Esophagus squamous epithelium (tissue), 5 donors: Measurements from ENCODE around the gene BABAM2. TPM values are rescaled to one million over a fixed set of nuclear protein-coding genes. Genes with fewer than 3 reads are reported as not detected.

Experiments
- DNase-seq: peaks from one replicate; lab custom pipeline; 2025; lab: John Stamatoyannopoulos, UW
- H3K27ac ChIP-seq, 4 donors: fragments of 200-600 bp; sonication (generic); one replicate each; pipeline ENCODE4 v1.5.1; 2016 to 2019; ENCODE audit warnings: mild to moderate bottlenecking in 1 of 4
- H3K27me3 ChIP-seq, 4 donors: fragments of 200-600 bp; sonication (generic); 1 replicate in 3 of 4; 2 replicates in 1 of 4; pipeline versions ENCODE4 v1.5.1 to v1.6.0; 2017 to 2021; ENCODE audit warnings: antibody characterized with exemption in 1 of 4
- H3K36me3 ChIP-seq, 3 donors: fragments of 200-600 bp; sonication (generic); one replicate each; pipeline ENCODE4 v1.5.1; 2016 to 2019
- H3K4me1 ChIP-seq, 3 donors: fragments of 200-600 bp; sonication (generic); one replicate each; pipeline ENCODE4 v1.5.1; 2017 to 2019
- H3K4me3 ChIP-seq, 4 donors: fragments of 200-600 bp; sonication (generic); 1 replicate in 3 of 4; 2 replicates in 1 of 4; pipeline ENCODE4 v1.5.1; 2016 to 2019; ENCODE audit warnings: mild to moderate bottlenecking in 2 of 4, moderate library complexity in 1 of 4
- H3K9me3 ChIP-seq, 3 donors: fragments of 200-600 bp; sonication (generic); one replicate each; pipeline ENCODE4 v1.5.1; 2016 to 2019
- POLR2A ChIP-seq, 4 donors: fragments of 450-650 bp; IDR thresholded peaks; one replicate each; pipeline ENCODE4 v1.6.1; 2017; ENCODE audit warnings: antibody characterized with exemption in 4 of 4, mild to moderate bottlenecking in 4 of 4, moderate library complexity in 3 of 4
- WGBS, 2 donors: methylation state at CpG; one replicate each; pipeline ENCODE4 v1.1.5; 2018; 5-methylcytosine and 5-hydroxymethylcytosine counted together
- intact Hi-C: fragments of 100-400 bp; cut with DNase I; formaldehyde crosslinking; loops from one replicate; pipeline ENCODE4 v1.15.0; 2022
- total RNA-seq, 4 donors: library from RNA; depleted of rRNA; stranded (reverse); fragments of >200 nt; gene quantifications; one replicate each; pipeline ENCODE4 v1.1.0, GENCODE V29; 2016
- TF ChIP-seq, protein P1 (sequence below), 6 experiments: fragments of 450-650 bp in 4 of 6; fragments of 200-600 bp in 2 of 6; sonication (generic) in 2 of 6; IDR thresholded peaks; one replicate each; pipeline ENCODE4 v1.5.1; 2016 to 2019; ENCODE audit warnings: antibody characterized with exemption in 6 of 6, mild to moderate bottlenecking in 4 of 6, moderate library complexity in 4 of 6
- donor health status: DM: yes; HTN: yes; CAD: no.

The BABAM2 gene
- total RNA-seq, 4 donors from 2014 or later = 16.6 to 28.3 (median 24.3) TPM

DNA sequence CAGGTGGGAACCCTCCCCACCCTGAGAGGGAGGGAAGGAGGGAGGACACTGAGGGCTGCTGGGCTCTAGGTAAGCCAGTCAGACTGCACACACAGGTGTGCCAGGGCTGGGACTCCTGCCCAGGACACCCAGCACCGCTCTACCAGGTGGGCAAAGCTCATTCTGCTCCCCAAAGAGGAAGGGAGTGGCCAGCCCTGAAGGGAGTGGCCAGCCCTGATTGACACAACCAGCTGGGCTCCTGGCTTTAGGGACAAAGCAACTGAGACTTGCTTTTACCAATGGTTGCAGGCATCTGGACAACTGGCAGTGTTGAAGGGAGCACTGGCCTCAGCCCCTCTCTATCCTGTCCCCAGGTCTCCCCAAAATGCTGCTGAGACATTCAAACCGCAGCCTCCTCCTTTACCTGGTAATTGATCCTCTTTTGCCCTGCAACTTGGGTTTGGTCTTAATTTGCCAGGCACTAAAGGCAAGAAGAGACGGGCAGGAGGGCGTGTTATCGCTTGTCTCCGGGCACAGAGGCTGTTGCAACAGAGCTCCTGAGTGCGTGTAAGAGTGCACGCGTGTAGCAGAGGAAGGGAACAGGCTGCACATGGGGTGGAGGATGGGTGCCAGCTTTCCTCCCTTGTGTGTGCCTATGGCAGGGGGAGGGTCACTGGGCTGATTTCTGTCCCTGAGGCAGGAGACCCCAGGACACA is 487.6 kb downstream of the BABAM2 start:
- no peaks in the 10 kb centered on the region for H3K36me3 ChIP-seq
- 32 to 78% methylated on average over 1 to 7 of the region's 9 CpGs for WGBS, 2 donors
- intact Hi-C loops = no loop called here
- DNase-seq = no peak
- TF ChIP-seq, protein P1, sequence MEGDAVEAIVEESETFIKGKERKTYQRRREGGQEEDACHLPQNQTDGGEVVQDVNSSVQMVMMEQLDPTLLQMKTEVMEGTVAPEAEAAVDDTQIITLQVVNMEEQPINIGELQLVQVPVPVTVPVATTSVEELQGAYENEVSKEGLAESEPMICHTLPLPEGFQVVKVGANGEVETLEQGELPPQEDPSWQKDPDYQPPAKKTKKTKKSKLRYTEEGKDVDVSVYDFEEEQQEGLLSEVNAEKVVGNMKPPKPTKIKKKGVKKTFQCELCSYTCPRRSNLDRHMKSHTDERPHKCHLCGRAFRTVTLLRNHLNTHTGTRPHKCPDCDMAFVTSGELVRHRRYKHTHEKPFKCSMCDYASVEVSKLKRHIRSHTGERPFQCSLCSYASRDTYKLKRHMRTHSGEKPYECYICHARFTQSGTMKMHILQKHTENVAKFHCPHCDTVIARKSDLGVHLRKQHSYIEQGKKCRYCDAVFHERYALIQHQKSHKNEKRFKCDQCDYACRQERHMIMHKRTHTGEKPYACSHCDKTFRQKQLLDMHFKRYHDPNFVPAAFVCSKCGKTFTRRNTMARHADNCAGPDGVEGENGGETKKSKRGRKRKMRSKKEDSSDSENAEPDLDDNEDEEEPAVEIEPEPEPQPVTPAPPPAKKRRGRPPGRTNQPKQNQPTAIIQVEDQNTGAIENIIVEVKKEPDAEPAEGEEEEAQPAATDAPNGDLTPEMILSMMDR (IDR thresholded peaks at IDR 0.05) = no peak
- peak in 3 of 4 donors; percentile 30 to 51 (median 35) for TF ChIP-seq POLR2A (IDR thresholded peaks at IDR 0.05)
- peak overlapping the region in 3 of 4 donors; percentile 9 to 43 (median 16) for H3K4me3 ChIP-seq
- peaks cover 23 to 93% (median 29%) of the 10 kb centered on the region in 3 donors for H3K4me1 ChIP-seq
- no peaks in the 10 kb centered on the region for H3K27me3 ChIP-seq
- no peaks in the 10 kb centered on the region for H3K9me3 ChIP-seq
- peak overlapping the region; percentile 85 to 97 (median 94) for H3K27ac ChIP-seq

DNA sequence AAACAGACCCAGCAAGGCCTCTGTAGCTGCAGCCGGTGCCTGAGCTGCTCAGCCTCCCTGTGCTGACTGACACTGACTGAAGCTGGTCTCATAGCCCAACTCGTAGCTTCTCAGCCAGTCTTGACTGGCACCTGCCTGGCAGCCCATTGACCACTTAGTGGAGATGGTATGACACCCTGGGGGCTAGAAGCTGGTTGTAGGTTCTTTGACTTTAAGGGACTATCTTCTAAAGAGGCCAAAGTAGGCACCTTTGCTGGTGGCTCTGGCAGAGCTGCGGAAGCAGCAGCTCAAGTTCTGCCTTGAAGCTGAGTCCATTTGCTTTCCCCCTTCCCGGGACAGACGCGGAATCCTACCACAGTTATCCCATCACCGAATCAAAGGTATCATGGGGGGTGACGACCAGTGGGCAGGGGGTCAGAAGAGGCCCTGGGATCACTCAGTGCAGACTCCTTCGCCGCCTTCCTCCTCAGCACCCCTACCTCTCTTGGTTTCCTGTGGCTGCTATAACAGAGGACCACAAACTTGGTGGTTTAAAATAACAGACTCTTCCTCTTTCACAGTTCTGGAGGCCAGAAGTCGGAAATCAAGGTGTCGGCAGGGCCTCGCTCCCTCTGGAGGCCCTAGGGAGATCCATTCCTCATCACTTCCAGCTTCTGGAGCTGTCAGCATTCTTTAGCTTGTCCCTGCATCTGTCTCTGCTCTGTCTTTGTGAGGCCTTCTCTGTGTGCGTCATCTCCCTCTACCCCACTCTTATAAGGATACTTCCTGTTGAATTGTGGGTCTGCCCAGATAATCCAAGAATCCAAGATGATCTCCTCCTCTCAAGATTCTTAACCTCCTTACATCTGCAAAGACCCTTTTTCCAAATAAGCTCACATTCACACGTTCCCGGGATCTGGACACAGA is 488.4 kb downstream of the BABAM2 start:
- H3K4me3 ChIP-seq = peak overlapping the region in 3 of 4 donors; percentile 9 to 43 (median 16)
- H3K4me1 ChIP-seq = peaks cover 23 to 100% (median 29%) of the 10 kb centered on the region in 3 donors
- no peaks in the 10 kb centered on the region for H3K36me3 ChIP-seq
- WGBS, 2 donors = 56 to 69% methylated on average over 13 to 14 of the region's 16 CpGs
- DNase-seq = no peak
- H3K9me3 ChIP-seq = no peaks in the 10 kb centered on the region
- H3K27ac ChIP-seq = peak overlapping the region; percentile 85 to 97 (median 94)
- TF ChIP-seq, protein P1 (IDR thresholded peaks at IDR 0.05) = no peak
- TF ChIP-seq POLR2A (IDR thresholded peaks at IDR 0.05) = no peak
- intact Hi-C loops = no loop called here
- no peaks in the 10 kb centered on the region for H3K27me3 ChIP-seq

DNA sequence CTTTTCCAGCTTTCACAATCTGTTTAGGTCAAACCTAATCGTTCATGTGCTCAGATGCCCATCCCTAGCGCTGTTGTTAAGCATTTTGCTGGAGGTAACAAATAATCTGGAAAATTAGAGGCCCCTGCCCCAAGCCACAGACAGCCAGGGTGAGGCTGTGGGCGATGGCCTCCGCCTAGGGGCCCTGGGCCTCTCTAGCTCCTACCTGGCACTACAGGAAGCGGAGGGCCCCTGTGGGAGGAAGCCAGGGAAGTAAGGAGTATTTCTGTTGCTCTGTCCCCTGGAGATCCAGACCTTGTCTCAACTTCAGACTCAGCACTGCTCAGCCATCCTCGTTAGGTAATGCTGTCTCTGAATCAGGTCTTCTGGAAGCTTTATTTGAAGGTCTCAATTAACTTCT is 489.7 kb downstream of the BABAM2 start:
- TF ChIP-seq, protein P1 (IDR thresholded peaks at IDR 0.05) = no peak
- TF ChIP-seq POLR2A (IDR thresholded peaks at IDR 0.05) = no peak
- H3K9me3 ChIP-seq = no peaks in the 10 kb centered on the region
- H3K36me3 ChIP-seq = no peaks in the 10 kb centered on the region
- 50 to 73% methylated on average over 1 to 2 of the region's 6 CpGs for WGBS, 2 donors
- no peak overlapping the region for H3K4me3 ChIP-seq
- H3K27me3 ChIP-seq = no peaks in the 10 kb centered on the region
- intact Hi-C loops = no loop called here
- H3K27ac ChIP-seq = peak overlapping the region in 2 of 4 donors; percentile 93 to 97
- no peak for DNase-seq
- H3K4me1 ChIP-seq = peaks cover 23 to 97% (median 29%) of the 10 kb centered on the region in 3 donors

DNA sequence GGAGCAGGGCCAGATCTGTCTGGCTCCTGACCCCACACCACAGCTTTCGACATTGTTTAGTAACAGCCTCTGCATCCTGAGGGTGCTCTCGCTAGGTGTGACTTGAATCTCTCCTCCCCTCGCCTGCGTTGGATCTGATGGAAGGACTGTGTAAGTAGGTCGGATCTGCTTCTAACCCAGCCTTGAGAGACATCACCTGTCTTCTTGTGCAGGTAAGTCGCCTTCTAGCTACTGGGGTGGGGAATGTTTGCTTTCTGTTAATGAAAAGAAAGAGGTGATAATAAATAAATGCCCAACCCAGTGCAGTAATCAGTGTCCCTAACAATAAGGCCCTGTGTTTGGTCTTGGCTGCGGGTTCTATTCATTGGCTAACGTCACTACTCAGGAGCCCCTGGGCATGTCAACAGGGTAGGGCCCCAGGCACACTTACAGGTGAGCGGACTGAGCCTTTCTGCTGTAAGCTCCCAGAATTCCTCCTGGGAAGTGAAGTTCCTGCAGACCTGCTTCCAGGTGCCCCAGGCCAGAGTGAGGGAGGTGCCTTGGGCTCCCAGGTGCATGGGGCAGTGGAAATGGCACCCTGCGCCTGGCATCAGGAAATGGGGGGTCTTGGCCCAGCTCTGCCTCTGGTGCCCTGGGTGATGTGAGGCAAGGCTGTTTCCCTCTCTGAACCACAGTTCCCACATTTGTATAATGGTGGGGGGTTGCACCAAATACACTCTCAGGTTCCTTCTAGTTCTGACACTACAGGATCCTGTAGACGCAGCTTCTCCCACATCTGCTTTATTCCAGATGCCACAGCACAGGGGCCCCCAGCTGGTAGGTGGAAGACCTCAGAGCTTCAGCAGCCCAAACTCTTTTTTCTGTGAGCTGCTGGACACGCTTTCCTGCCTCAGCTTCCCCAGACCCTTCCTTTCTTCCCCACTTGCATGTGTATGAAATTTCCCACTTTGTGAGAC is 491.0 kb downstream of the BABAM2 start:
- no peak for DNase-seq
- peaks cover 20 to 92% (median 29%) of the 10 kb centered on the region in 3 donors for H3K4me1 ChIP-seq
- intact Hi-C loops = no loop called here
- peak in 1 of 4 donors; percentile 4 for TF ChIP-seq POLR2A (IDR thresholded peaks at IDR 0.05)
- TF ChIP-seq, protein P1 (IDR thresholded peaks at IDR 0.05) = no peak
- H3K4me3 ChIP-seq = no peak overlapping the region
- H3K9me3 ChIP-seq = no peaks in the 10 kb centered on the region
- 73 to 86% methylated on average over 10 to 12 of the region's 12 CpGs for WGBS, 2 donors
- H3K27me3 ChIP-seq = no peaks in the 10 kb centered on the region
- no peaks in the 10 kb centered on the region for H3K36me3 ChIP-seq
- H3K27ac ChIP-seq = peak overlapping the region in 3 of 4 donors; percentile 28 to 97 (median 93)
